ENCODE results near the gene CSNK2A2.
A peak's percentile ranks its signal among the peaks of the same experiment; 100 is the strongest.

The CSNK2A2 gene

DNA sequence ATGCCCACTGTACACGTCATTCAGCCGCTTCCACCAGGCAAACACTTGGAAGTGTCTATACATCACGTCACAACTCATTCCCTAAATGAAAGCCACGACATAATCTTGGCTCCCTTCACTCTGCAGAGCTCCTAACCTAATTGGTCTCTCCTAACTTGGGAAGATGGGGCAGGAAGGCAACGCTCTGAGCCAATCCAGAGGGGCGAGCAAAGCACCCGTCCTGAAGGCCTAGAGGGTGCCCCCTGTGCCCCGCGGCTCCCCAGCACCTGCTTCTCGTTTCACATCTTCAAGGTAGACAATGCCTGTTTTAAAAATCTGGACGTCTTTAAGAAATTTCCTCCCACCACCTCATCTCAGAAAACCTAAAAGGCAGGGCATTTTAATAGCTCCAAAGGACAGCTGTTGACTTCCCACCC, 1.0 kb downstream of the CSNK2A2 start:
- DNase-seq (ENCODE audit: low read depth): peak; percentile 22
- peak overlapping the region; percentile 83 for H3K4me3 ChIP-seq (ENCODE audit: low read depth, low read length)
- TF ChIP-seq POLR2A (IDR thresholded peaks at IDR 0.05; ENCODE audit: extremely low read depth, insufficient read length): no peak
- TF ChIP-seq, protein P1, sequence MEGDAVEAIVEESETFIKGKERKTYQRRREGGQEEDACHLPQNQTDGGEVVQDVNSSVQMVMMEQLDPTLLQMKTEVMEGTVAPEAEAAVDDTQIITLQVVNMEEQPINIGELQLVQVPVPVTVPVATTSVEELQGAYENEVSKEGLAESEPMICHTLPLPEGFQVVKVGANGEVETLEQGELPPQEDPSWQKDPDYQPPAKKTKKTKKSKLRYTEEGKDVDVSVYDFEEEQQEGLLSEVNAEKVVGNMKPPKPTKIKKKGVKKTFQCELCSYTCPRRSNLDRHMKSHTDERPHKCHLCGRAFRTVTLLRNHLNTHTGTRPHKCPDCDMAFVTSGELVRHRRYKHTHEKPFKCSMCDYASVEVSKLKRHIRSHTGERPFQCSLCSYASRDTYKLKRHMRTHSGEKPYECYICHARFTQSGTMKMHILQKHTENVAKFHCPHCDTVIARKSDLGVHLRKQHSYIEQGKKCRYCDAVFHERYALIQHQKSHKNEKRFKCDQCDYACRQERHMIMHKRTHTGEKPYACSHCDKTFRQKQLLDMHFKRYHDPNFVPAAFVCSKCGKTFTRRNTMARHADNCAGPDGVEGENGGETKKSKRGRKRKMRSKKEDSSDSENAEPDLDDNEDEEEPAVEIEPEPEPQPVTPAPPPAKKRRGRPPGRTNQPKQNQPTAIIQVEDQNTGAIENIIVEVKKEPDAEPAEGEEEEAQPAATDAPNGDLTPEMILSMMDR (IDR thresholded peaks at IDR 0.05; ENCODE audit: low read depth, low read length): no peak
- TF ChIP-seq, protein P2, sequence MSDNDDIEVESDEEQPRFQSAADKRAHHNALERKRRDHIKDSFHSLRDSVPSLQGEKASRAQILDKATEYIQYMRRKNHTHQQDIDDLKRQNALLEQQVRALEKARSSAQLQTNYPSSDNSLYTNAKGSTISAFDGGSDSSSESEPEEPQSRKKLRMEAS (IDR thresholded peaks at IDR 0.05; ENCODE audit: low read depth, low read length): no peak
- TF ChIP-seq MYC (IDR thresholded peaks at IDR 0.05; ENCODE audit: low read depth, low read length): no peak

DNA sequence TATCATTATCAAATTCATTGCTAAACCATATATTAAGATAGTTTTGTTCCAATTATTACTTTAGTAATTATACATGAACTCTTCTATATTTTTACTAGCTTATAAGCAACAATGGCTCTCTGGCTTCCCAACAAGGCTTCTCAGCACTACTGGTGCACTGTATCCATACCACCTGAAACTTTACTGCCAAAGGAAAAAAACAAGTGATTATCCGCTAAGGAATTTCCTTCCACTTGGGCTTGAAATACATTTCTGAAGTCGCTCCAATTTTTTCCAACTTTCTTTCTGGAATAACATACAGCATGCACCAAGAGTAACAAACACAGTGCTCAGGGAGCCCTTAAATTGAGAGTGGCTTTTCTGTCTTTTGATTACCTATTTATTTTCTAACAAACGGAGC, 2.1 kb downstream of the CSNK2A2 start:
- DNase-seq (ENCODE audit: low read depth): no peak
- peak overlapping the region; percentile 18 for H3K4me3 ChIP-seq (ENCODE audit: low read depth, low read length)
- TF ChIP-seq, protein P1 (IDR thresholded peaks at IDR 0.05; ENCODE audit: low read depth, low read length): no peak
- no peak for TF ChIP-seq MYC (IDR thresholded peaks at IDR 0.05; ENCODE audit: low read depth, low read length)
- TF ChIP-seq, protein P2 (IDR thresholded peaks at IDR 0.05; ENCODE audit: low read depth, low read length): no peak
- TF ChIP-seq POLR2A (IDR thresholded peaks at IDR 0.05; ENCODE audit: extremely low read depth, insufficient read length): no peak

DNA sequence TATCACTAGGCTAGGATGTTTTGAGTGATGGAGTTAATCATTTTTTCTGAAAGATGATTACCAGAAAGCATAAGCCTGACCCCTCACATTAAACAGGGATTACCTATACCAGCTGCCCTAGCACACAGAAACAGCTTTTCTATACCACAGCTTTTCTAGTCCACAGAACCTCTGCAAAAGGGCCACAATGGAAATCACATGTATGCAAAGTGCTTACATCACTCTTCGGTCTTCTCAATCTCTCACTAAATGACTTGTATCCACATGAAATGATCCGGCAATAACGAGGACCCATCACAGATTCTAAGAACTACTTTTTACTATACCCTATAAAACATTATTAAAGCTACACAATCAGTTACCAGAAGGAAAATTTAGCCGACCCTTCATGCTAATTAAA, 2.6 kb downstream of the CSNK2A2 start:
- TF ChIP-seq, protein P1 (IDR thresholded peaks at IDR 0.05; ENCODE audit: low read depth, low read length): no peak
- TF ChIP-seq POLR2A (IDR thresholded peaks at IDR 0.05; ENCODE audit: extremely low read depth, insufficient read length) (no peak), MYC (IDR thresholded peaks at IDR 0.05; ENCODE audit: low read depth, low read length) (no peak)
- TF ChIP-seq, protein P2 (IDR thresholded peaks at IDR 0.05; ENCODE audit: low read depth, low read length): no peak
- no peak for DNase-seq (ENCODE audit: low read depth)
- H3K4me3 ChIP-seq (ENCODE audit: low read depth, low read length): no peak overlapping the region

DNA sequence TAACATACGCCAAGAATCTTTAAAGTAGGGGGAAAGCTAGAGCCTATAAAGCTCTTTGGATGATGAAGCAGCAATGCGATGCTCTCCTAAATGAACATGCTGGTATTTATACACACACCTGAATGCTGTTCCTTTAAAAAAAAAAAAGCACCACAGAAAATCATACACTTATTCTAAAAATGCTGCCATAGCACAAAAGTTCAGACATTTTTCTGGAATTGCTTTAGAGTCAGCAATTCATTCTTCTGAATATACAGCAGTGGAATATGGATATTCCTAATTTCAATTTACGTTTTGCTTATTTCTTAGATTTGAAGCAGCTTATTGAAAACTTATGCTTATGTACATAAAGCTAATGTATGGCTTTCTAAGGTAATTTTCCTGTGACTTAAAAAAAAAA, 3.1 kb downstream of the CSNK2A2 start:
- H3K4me3 ChIP-seq (ENCODE audit: low read depth, low read length): no peak overlapping the region
- TF ChIP-seq, protein P1 (IDR thresholded peaks at IDR 0.05; ENCODE audit: low read depth, low read length): no peak
- TF ChIP-seq MYC (IDR thresholded peaks at IDR 0.05; ENCODE audit: low read depth, low read length) (no peak), POLR2A (IDR thresholded peaks at IDR 0.05; ENCODE audit: extremely low read depth, insufficient read length) (no peak)
- TF ChIP-seq, protein P2 (IDR thresholded peaks at IDR 0.05; ENCODE audit: low read depth, low read length): no peak
- no peak for DNase-seq (ENCODE audit: low read depth)

DNA sequence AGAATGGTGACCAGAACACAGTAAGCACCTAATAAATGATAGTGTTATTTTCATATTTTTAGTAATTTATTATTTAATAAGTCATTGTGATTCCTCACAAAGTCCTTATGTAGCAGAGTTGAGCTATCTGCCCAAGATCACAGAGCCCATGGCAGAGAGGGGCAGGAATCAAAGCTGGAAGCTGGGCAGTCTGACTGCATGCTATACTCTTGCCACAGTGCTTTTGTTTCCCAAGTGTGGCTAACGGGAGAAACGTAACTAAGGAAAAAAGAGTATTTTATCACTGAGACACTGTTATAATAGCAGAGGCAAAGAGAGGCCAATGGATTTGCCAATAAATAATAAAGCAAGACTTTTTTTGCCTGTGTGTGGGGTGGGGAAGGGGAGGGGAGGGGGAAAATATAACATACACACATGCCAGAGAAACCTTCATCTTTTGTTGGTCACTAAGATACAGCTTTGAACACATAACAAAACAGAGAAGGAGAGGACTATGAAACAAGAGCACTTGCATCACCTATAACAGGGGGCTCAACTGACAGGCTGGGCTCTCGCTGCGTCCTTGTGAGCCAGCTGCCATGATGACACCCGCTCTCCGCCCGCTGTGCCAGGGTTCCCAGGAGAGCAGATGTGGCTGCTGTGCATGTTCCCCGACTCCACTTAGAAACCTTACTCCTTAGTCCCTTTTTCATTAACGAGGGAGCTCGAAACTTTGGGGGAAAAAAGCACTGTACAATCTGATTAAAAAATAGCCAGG, 10.1 kb downstream of the CSNK2A2 start:
- TF ChIP-seq, protein P1 (IDR thresholded peaks at IDR 0.05; ENCODE audit: low read depth, low read length): no peak
- TF ChIP-seq POLR2A (IDR thresholded peaks at IDR 0.05; ENCODE audit: extremely low read depth, insufficient read length): no peak
- no peak overlapping the region for H3K4me3 ChIP-seq (ENCODE audit: low read depth, low read length)
- DNase-seq (ENCODE audit: low read depth): no peak

All from NB4 (cell line).